Fibroblast of peridontal ligament (primary cell): ENCODE data around the gene TNIP2.
"Not testable (repeated sequence)": the region's sequence is repeated elsewhere in the genome, so short reads cannot be mapped to it uniquely, and the experiment has no call there.

Source experiments
- DNase-seq: peaks from one replicate; pipeline ENCODE4 v3.0.0-alpha.2; 2010; ENCODE audit errors: extremely low read depth

Gene TNIP2

GRCh38 chr4:2794486-2795299 lies 38.6 kb upstream of the TNIP2 start:
- DNase-seq, result peak; percentile 49

GRCh38 chr4:2793586-2794485 lies 37.7 kb upstream of the TNIP2 start:
- peak; percentile 32 for DNase-seq

- DNase-seq, result peak; percentile 18
Observed at GRCh38 chr4:2792711-2793585, 36.8 kb upstream of the TNIP2 start, which contains the start of gene SH3BP2. Gene SH3BP2, plus strand, starts transcription at chr4:2793085. Its CDS starts 27,533 bp downstream, at chr4:2820618.

- DNase-seq, result no peak
Observed at GRCh38 chr4:2792396-2792710, 36.2 kb upstream of the TNIP2 start.

- no peak for DNase-seq
Observed at GRCh38 chr4:2791518-2792395, 35.6 kb upstream of the TNIP2 start.

GRCh38 chr4:2790583-2791517 lies 34.7 kb upstream of the TNIP2 start:
- no peak for DNase-seq

- DNase-seq, result no peak
Observed at GRCh38 chr4:2789793-2790582, 33.9 kb upstream of the TNIP2 start.

GRCh38 chr4:2789351-2789750 lies 33.2 kb upstream of the TNIP2 start:
- DNase-seq, result no peak

GRCh38 chr4:2788532-2789103 lies 32.5 kb upstream of the TNIP2 start:
- no peak for DNase-seq

- DNase-seq, result no peak
Observed at GRCh38 chr4:2788101-2788500, 32.0 kb upstream of the TNIP2 start.

- DNase-seq, result no peak
Observed at GRCh38 chr4:2787230-2788100, 31.3 kb upstream of the TNIP2 start.

- no peak for DNase-seq
Observed at GRCh38 chr4:2786794-2787229, 30.7 kb upstream of the TNIP2 start.

GRCh38 chr4:2786152-2786671 lies 30.1 kb upstream of the TNIP2 start:
- no peak for DNase-seq

- no peak for DNase-seq
Observed at GRCh38 chr4:2785613-2786012, 29.5 kb upstream of the TNIP2 start.

GRCh38 chr4:2783790-2784189 lies 27.7 kb upstream of the TNIP2 start:
- DNase-seq, result peak; percentile 60

GRCh38 chr4:2781911-2782310 lies 25.8 kb upstream of the TNIP2 start:
- DNase-seq, result no peak

GRCh38 chr4:2780643-2781042 lies 24.5 kb upstream of the TNIP2 start:
- DNase-seq, result not testable (repeated sequence)
